HG03135 (cell line): ENCODE data around the gene ATG5.
A peak's percentile ranks its signal among the peaks of the same experiment; 100 is the strongest.
"Not testable (repeated sequence)": the region's sequence is repeated elsewhere in the genome, so short reads cannot be mapped to it uniquely, and the experiment has no call there.

Experiments used
- ATAC-seq: cut with Tn5 transposase; IDR thresholded peaks from one replicate; pipeline ENCODE4 v1.9.1; 2021; ENCODE audit warnings: mild to moderate bottlenecking, moderate library complexity; ENCODE audit not compliant: unreplicated experiment

The ATG5 gene

DNA sequence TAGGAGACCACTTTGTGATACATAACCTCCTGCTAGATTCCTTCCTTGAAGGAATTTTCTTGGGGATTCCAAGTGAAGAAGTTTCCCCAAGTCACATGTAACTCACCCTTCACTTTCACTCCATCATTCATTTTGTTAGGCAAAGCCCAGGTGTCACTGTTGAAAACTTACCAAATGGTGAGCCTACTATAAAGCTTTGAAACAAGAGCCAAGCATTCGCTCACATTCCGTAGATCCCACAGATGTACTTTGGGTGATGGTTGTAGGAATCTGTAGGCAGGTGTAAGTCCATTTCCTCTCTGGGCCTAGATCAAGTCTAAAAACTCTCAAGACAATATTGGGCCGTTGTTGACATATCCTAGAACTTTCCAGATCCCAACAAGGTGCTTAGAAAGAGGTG lies 165.4 kb downstream of the ATG5 start:
- no peak for ATAC-seq

DNA sequence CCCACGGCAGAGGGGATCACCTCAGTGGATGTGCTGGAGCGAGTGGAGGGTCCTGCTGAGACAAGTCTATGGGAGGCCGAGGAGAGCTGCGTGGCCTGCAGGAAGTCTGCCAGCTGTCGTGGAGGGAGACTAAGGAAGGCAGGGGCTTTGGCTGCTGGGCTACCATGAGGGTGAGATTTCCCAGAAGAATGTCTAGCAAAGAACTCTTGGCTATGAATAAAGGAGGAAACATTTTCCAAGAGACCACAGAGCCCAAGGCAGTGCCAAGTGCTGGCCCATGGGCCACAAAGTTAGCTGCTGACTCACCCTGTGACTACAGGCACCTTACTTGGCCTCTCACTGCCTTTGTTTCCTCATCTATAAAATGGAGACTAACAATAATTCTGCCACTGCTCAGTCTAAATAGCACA lies 166.0 kb downstream of the ATG5 start:
- no peak for ATAC-seq

DNA sequence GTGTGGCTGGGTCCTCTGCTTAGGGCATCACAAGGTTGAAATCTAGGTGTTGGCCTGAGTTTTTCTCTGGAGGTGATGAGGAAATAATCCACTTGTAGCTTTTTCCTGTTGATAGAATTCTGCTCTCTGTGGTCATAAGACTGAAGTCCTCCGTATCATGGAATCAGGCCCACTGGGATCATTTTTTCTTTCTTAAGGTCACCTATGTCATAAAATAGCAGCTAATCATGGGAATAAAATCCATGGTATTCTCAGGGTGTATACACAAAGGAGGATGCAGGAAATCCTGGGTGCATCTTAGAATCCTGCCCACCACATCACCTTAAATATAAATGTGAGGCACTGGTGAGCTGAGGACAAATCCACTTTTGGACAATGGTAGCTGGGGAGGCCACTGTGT lies 166.7 kb downstream of the ATG5 start:
- no peak for ATAC-seq

DNA sequence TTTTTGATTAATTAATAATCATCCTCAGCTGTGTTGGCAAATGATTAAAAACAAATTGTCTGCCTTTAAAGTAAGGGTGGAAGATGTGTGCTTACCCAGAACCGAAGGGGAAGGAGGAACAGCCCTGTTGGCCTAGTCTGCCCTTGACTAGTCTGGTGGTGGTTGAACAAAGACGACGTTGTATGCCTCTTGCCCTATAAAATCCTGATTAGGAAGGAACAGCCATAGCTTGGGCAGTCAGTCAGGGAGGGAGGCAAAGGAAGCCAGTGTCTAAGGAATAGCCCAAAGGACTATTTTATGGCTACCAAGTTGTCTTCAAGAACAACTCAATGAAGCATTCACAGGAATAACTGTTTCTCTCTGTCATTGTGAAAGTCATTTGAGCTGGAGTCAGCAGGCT lies 168.7 kb downstream of the ATG5 start:
- ATAC-seq, result no peak

DNA sequence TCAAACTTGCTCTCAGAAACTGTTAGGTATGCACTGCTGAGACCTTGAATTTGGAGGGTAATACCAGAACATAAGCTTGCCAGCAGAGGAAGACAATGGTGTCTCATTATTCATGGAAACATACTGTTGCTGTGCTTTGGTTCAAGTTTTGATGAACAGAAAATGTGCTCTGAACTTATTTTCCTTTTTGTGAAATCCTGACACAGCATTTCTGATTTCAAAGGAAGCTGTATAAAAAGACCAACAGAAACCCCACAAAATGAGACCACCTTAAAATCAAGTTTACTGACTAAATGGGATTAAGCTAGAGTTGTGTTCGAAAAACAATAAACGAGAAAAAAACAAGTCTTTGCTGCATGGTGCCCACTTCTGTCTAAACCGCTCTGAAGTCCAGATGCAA lies 169.1 kb downstream of the ATG5 start:
- no peak for ATAC-seq

DNA sequence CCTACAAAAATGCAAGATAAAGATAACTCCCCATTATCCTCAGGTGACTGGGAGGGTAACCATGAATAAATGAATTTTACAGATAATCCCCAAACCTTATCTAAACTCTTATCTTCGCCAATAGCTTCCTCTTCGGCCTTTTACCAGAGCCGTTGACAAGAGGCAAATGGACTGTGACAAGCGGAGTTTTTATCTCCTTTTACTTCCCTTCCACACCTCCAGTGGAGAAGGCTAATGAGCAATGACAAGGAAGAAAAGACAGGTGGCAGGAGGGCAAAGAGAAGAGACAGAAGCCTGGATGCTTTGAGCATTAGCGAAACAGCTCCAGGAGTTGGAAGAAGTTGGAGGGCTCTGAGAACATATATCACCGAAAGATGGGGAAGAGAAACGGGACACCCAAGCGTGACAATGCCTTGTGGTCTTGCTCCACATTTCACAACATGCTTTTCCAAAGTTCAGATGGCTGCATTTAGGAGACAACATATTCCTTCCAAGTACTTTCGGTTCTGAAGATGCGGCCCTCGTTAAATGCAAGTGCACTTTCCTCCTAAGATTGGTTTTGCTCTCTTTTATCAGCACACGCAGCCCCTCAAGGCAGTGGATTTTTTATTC lies 170.2 kb downstream of the ATG5 start:
- ATAC-seq, result no peak

DNA sequence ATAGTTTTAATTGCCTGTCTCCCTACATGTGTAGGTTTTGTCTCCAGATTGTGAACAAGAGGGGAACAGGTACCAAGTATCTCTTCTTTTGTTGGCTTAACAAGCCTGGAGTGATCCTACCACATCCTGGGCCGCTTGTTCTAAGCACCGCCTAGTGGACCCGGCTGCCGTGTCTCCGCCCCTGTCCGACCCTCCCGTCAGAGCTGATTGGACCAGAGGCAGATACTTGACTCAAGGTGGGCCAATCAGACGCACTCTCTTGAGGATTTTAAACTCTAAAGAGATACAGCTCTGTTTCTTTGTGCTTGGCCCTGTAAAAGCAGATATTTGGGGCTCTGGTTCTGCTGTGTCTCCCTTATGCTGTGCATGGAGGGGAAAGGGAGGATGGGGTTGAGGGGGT lies 171.2 kb downstream of the ATG5 start:
- no peak for ATAC-seq

DNA sequence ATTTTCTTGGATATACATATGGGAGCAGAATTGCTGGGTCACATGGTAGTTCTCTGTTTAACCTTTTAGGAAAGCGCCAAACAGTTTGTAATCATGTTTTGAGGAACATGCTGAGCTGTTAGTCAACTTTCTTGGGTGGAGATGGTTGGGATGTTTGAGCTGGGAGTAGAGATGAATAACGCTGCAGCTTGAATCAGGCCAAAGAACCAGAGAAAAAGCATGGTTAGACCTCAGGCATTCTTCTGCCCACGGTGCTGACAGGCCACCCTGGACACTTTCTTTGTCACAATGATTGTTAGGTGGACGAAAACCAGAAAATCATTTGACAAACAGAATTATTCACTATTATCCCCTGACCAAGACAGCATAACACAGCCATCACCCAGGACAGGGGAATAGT lies 172.6 kb downstream of the ATG5 start:
- no peak for ATAC-seq

DNA sequence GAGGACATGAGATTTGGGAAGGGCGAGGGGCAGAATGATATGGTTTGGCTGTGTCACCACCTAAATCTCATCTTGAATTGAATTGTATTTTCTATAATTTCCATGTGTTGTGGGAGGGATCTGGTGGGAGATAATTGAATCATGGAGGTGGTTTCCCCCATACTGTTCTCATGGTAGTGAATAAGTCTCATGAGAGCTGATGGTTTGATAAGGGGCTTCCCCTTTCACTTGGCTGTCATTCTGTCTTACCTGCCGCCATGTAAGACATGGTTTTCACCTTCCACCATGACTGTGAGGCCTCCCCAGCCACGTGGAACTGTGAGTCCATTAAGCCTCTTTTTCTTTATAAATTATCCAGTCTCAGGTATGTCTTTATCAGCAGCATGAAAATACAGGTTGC lies 173.1 kb downstream of the ATG5 start:
- ATAC-seq, result not testable (repeated sequence)

DNA sequence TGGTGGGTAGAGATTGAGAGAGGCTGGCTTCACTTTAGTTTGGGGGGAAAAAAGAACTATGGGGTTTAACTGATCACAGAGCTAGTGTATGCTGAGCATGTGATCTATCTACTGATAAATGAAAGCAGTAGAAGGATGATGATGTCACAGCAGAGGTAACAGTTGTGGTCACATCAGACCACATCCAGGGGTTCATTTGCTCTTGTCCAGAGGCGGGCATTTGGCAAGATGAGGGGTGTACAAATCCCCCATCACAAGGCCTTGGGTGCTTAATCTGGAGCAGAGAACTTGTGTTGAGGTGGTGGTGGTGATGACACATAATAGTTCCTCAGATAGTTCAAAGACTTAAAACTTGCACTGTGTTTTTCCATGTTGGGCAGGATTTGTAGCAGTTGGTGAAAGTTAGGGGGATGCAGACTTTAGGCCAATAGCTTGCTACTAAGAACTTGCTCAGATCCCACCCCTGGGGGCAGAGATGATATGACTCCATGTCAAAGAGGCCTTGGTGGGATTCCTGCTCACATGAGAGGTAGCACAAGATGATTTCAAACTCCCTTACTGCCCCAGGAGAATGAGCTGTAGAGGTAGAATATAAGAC lies 176.0 kb downstream of the ATG5 start:
- ATAC-seq, result no peak

DNA sequence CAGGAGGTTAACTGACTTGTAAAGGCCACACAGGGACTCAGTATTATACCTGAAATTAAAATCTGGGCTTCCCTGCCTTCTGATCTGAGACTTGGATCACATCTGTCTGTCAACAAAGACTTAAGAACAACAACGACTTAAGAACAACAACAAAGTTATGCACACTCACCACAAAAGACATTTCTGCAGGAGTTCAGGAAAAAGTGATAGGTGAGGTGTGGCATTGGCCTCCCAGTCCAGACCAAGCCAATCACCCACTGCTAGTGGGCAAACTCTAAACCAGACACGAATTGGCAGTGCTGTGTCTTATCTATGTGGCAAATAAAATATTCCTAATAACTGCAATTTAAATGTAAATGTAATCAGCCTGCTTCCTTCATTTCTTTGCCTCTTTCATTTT lies 178.1 kb downstream of the ATG5 start:
- ATAC-seq, result no peak

DNA sequence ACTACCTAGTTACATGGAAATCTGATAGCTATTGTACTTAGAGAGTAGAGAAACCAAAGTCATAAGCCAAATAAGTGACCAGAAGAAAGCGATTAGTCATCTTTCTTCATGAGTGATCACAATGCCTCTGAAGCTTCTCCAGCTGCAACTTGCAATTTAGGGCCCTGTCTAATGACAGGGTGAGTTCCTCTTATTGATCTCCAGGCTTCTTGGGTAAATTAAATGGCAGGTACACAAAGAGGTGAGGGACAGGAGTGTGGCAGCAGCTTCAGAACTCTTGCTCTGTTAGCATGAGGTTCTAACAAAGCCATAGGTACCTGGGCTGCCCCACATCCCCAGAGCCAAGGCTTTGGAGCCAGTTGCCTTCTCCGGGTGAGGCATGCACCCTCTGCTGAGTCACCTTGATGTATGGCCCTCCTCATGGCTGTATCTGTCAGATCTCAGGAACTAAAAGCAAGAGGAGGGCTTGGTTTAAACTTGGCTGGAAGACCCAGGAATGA lies 178.7 kb downstream of the ATG5 start:
- ATAC-seq, result no peak

DNA sequence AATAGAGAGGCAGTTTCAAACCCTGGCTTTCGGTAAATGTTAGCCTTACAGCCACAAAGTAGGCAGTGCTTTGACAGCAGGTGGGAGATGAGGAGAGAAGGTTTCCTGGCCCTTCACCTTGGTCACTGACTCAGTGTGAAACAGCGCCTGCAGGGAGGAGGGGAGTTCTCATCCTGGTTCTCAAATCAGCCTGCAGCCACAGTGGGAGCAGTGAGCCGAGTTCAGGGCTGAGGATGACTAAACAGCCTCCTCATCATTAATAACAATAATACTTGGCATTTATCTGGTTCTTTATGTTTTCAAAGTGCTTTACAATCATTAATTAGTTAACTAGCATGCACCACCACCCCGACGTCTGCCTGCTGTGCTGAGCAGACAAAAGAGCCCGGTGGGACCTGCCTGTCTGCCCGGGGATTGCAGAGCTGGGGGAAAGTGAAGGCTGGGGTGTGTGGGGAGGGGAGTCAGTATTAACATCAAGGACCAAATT lies 179.8 kb downstream of the ATG5 start:
- ATAC-seq, result no peak

DNA sequence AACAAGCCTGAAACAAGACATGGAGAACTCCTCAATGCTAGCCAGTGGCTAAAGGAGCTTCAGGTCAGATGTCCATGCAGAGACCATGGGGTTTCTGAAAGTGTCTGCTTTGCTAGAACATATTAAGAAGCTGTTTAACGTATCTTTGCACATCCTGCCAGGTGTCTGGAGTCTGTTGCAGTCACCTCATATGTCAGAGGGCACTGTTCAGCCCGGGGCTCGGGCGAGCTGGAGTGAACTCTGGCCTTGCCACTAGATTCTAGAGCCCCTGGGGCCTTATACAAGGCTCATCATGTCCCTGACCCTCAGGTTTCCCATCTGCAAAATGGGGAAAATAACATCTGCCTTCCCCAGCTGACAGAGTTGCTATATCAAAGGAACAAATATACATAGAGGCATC lies 180.4 kb downstream of the ATG5 start:
- no peak for ATAC-seq

DNA sequence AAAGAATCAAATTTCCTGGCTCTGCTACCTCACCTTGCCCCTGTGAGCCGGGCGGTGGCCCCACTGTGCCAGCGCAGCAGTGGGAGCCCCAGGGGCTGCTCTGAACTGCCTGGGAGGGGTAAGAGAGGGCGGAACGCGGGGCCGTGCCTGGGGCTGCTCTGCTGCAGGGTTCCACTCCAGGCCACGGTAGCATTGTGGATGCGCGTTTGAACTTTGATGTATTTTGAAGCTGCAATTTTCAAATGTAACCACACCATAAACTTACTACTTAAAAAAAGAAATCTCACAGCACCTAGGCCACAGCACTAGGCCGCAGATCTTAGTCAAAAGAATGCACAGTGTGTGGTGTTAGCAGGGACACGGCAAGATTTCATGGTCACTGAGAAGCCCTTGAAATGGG lies 181.9 kb downstream of the ATG5 start:
- no peak for ATAC-seq

DNA sequence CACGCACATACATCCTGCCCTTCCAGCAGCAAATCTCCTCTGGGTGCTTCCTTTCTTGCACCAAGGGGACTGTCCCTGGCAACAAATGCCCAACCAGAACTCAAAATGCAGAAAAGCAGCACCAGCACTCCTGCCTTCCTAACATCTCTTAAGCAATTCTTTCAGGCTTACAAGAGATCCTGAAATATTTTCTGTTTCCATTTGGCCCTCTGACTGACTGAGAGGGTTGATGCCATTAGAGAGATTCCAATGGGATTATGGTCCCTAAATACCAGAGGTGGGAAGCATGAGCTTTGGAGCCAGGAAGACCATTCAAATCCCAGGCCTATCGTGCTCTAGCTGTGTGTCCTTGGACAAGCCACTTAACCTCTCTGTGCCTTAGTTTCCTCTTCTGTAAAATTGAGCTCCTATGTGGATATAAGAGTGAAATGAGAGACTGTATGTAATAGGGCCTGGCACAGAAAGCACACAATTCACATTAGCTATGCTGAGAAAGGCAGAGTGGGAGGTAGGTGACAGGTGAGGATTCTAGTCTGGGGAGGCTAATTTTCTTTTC lies 182.6 kb downstream of the ATG5 start:
- ATAC-seq, result no peak

DNA sequence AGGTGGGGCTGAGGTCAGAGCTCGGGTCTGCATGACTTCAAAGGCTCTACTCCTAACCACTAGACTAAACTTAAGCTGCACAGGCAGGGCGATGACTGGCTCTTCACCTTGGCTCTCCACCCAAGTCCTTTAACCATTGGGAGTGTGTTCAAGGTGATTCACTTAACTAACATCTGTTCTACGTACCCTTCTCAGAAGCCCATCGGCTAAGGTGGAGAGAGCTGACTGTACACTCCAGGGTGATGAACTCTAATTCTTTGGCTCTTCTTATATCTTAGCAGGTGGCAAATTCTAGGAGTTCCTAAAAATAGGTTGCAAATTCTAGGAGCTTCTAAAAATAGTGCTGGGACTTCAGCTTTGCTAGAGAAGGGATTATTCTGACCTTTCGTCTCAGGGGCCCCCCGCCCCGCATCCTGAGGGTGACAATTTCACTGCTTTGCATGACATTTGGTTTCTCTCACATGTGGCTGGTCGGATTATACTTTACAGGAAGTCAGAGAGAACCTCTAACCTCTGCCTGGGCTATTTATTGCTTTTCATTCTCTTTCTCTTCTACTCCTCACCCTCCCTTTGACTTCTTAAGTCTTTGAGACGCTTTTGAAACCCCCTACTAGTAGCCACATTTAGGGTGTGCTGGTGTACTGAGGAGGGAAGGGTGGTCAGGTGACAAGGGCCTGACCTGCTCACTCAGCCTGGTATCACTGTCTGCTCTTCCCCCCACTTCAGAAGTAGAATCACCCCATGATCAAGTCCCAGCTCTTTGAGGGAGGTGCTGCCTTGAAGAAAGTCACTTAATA lies 183.9 kb downstream of the ATG5 start:
- ATAC-seq, result peak; percentile 86

DNA sequence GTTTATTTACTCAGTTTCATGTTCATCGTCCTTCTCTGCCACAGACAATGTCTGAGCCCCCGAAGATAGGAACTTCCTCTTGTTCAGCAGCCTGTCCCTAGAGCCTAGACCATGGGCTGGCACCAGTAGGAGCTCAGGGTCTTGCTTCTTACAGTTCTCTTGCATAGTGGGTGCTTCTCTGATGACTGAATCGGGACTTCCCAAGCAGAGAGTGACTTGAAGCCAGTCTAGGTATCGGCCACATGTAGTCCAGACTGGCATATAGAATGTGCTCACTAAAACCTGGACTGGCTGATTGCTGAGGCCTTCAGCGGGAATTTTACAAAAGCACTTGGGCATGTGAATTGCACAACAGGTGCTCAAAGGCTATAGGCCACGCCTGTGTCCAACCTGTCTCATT lies 187.4 kb downstream of the ATG5 start:
- ATAC-seq, result no peak

DNA sequence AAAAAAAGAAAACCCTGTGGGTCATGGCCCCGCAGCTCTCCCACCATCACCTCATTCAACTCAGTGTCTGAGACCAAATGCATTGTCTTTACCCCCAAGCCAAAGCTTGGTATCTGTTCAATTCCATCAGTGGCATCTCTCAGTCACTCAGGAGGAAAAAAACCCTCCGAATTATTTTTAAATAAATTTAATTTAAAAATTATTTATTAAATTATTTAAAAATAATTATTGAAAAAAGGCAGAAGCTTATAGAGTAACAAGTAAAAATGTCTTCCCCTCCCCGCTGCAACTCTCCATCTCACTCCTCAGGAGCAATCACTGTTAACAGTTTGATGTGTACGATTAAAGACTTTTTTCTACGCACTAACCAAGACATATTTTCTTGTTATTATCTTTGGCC lies 188.7 kb downstream of the ATG5 start:
- no peak for ATAC-seq

DNA sequence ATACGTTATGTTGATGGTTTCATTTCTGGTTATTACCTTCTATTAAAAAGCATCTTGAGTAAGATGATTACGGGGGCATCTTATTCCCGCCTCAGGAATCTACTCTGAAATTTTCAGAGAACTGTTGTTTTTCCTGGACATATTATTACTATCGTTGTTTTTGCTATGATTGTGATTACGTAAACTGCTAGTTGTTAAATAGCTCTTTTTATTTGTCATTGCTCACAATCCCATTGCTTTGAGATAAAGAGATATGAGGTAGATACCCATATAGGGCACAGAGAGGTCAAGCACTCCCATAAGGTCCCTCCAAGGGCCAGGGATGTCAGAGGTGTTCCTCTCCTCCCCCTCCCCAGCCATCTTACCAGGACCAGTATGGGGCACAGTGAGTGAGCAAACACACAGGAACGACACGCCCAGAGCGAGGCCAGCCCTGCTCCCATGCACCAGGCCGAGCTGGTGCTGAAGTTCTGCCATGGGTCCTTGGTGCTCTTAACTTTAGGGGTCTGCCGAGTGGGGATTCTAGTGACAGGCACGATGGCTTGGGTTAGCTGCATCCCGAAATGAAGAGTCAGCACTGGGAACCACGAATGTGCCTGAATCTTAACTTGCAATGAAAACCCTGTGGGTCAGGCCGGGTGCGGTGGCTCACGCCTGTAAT lies 189.5 kb downstream of the ATG5 start:
- no peak for ATAC-seq
